ENCODE data around the gene CAMK1D. TPM values are rescaled to one million over a fixed set of nuclear protein-coding genes. Genes with fewer than 3 reads are reported as not detected.

The CAMK1D gene
- total RNA-seq, 2 experiments from 2014 or later, result 28.8 to 35.3 TPM

DNA sequence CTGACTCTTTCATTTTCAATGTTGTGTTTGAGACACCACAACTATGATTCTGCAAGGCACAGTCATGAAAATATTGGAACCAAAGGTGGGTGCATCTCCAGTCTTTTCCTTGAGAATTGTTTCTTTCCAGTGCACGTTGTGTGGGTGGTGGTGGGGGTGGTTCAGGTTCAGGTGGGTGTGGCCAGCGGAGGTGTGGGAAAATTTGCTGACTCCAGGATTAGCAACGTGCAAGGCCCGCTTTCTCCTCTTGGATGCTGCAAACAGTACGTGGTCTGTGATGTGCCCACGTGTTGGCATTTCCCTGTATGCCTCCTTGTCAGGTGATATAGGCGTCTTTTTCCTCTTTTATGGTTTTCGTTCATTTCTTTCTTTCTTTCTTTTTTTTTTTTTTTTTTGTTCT, 59.1 kb downstream of the CAMK1D start:
- ChIA-PET POLR2A (no interaction called here), CTCF (interaction anchor here (0.6 kb wide), 1 partner anchor 236 kb away, joined by 3 read pairs; no protein-coding TSS in a partner anchor)
- H3K27me3 ChIP-seq (ENCODE audit: control insufficient read depth in 1 of 2, insufficient read depth in 2 of 2, low read length in 2 of 2), result no peaks in the 10 kb centered on the region
- H3K4me1 Mint-ChIP-seq (ENCODE audit: low read depth), result peaks cover 44% of the 10 kb centered on the region
- ATAC-seq (ENCODE audit: poor library complexity), result no peak
- peaks cover 3% of the 10 kb centered on the region for H3K9me3 Mint-ChIP-seq
- TF ChIP-seq, protein P1, sequence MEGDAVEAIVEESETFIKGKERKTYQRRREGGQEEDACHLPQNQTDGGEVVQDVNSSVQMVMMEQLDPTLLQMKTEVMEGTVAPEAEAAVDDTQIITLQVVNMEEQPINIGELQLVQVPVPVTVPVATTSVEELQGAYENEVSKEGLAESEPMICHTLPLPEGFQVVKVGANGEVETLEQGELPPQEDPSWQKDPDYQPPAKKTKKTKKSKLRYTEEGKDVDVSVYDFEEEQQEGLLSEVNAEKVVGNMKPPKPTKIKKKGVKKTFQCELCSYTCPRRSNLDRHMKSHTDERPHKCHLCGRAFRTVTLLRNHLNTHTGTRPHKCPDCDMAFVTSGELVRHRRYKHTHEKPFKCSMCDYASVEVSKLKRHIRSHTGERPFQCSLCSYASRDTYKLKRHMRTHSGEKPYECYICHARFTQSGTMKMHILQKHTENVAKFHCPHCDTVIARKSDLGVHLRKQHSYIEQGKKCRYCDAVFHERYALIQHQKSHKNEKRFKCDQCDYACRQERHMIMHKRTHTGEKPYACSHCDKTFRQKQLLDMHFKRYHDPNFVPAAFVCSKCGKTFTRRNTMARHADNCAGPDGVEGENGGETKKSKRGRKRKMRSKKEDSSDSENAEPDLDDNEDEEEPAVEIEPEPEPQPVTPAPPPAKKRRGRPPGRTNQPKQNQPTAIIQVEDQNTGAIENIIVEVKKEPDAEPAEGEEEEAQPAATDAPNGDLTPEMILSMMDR (IDR thresholded peaks at IDR 0.05), result no peak
- peaks cover 46% of the 10 kb centered on the region for H3K36me3 Mint-ChIP-seq (ENCODE audit: low read depth)
- H3K27me3 Mint-ChIP-seq, result no peaks in the 10 kb centered on the region
- DNase-seq, result no peak
- H3K27ac Mint-ChIP-seq, result no peak overlapping the region
- peaks cover 12% of the 10 kb centered on the region for H3K4me1 ChIP-seq (ENCODE audit: insufficient read depth, low read length)
- H3K4me3 ChIP-seq (ENCODE audit: low read length), result no peak overlapping the region
- H3K27ac ChIP-seq (ENCODE audit: low read depth in 1 of 2, low read length in 2 of 2), result no peak overlapping the region
- H3K9me3 ChIP-seq (ENCODE audit: control insufficient read depth in 1 of 2, insufficient read depth in 1 of 2, low read length in 2 of 2), result peaks cover 0 to 3% of the 10 kb centered on the region in 2 experiments
- H3K4me3 Mint-ChIP-seq, result no peak overlapping the region
- peaks cover 1% of the 10 kb centered on the region for H3K36me3 ChIP-seq (ENCODE audit: insufficient read depth, low read length)
- intact Hi-C loops (cut with DNase I, micrococcal nuclease), result loop anchor here in 1 of 2 experiments (5.0 kb wide), 1 partner anchor 51 kb away; no protein-coding TSS in a partner anchor

DNA sequence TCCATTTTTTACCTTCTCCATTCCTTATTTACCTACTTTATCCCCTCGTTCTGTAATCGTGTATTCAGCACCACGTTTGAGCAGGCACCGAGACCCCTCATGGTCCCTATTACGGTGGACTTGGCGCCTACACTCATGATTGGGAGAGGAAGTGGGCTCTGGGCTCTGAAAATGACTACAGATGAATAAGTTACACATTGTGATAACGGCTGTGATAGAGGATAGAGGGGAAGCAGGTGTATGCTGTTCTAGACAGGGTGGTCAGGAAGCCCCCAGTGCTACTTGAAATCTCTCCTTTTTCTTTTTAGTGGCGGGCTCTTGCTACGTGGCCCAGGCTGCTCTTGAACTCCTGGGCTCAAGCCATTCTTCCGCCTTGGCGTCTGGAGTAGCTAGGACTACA, 59.8 kb downstream of the CAMK1D start:
- TF ChIP-seq, protein P1 (IDR thresholded peaks at IDR 0.05), result no peak
- peaks cover 47% of the 10 kb centered on the region for H3K4me1 Mint-ChIP-seq (ENCODE audit: low read depth)
- H3K4me3 Mint-ChIP-seq, result no peak overlapping the region
- no peaks in the 10 kb centered on the region for H3K27me3 ChIP-seq (ENCODE audit: control insufficient read depth in 1 of 2, insufficient read depth in 2 of 2, low read length in 2 of 2)
- peaks cover 3% of the 10 kb centered on the region for H3K9me3 Mint-ChIP-seq
- no peaks in the 10 kb centered on the region for H3K36me3 ChIP-seq (ENCODE audit: insufficient read depth, low read length)
- H3K36me3 Mint-ChIP-seq (ENCODE audit: low read depth), result peaks cover 45% of the 10 kb centered on the region
- H3K4me1 ChIP-seq (ENCODE audit: insufficient read depth, low read length), result peaks cover 12% of the 10 kb centered on the region
- peak overlapping the region; percentile 13 for H3K27ac Mint-ChIP-seq
- no peaks in the 10 kb centered on the region for H3K27me3 Mint-ChIP-seq
- intact Hi-C loops (cut with DNase I, micrococcal nuclease), result loop anchor here in 1 of 2 experiments (5.0 kb wide), 1 partner anchor 52 kb away; no protein-coding TSS in a partner anchor
- no peak for ATAC-seq (ENCODE audit: poor library complexity)
- ChIA-PET CTCF (interaction anchor here (0.6 kb wide), 1 partner anchor 236 kb away, joined by 3 read pairs; no protein-coding TSS in a partner anchor), POLR2A (no interaction called here)
- H3K4me3 ChIP-seq (ENCODE audit: low read length), result no peak overlapping the region
- H3K27ac ChIP-seq (ENCODE audit: low read depth in 1 of 2, low read length in 2 of 2), result no peak overlapping the region
- peaks cover 0 to 3% of the 10 kb centered on the region in 2 experiments for H3K9me3 ChIP-seq (ENCODE audit: control insufficient read depth in 1 of 2, insufficient read depth in 1 of 2, low read length in 2 of 2)
- no peak for DNase-seq

DNA sequence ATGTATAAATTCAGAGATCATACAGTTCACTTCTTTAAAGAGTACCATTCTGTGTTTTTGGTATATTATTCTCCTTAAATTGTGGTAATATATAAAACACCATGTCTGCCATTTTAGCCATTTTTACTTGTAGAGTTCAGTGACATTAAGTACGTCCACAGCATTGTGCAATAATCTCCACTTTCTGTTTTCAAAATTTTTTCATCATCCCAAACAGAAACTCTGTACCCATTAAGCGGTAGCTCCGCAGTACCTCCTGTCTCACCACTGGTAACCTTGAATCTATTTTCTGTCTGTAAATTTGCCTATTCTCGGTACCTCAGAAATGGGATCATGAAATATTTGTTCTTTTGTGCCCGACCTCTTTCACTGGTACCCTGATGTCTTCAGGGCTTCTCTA, 60.3 kb downstream of the CAMK1D start:
- ATAC-seq (ENCODE audit: poor library complexity), result no peak
- H3K27ac Mint-ChIP-seq, result no peak overlapping the region
- H3K4me1 Mint-ChIP-seq (ENCODE audit: low read depth), result peaks cover 48% of the 10 kb centered on the region
- intact Hi-C loops (cut with DNase I, micrococcal nuclease), result loop anchor here in 1 of 2 experiments (5.0 kb wide), 1 partner anchor 52 kb away; no protein-coding TSS in a partner anchor
- H3K4me3 Mint-ChIP-seq, result no peak overlapping the region
- H3K9me3 ChIP-seq (ENCODE audit: control insufficient read depth in 1 of 2, insufficient read depth in 1 of 2, low read length in 2 of 2), result peaks cover 0 to 3% of the 10 kb centered on the region in 2 experiments
- no peaks in the 10 kb centered on the region for H3K27me3 Mint-ChIP-seq
- peaks cover 12% of the 10 kb centered on the region for H3K4me1 ChIP-seq (ENCODE audit: insufficient read depth, low read length)
- H3K36me3 Mint-ChIP-seq (ENCODE audit: low read depth), result peaks cover 40% of the 10 kb centered on the region
- peaks cover 3% of the 10 kb centered on the region for H3K9me3 Mint-ChIP-seq
- ChIA-PET POLR2A (no interaction called here), CTCF (no interaction called here)
- no peak overlapping the region for H3K4me3 ChIP-seq (ENCODE audit: low read length)
- no peaks in the 10 kb centered on the region for H3K27me3 ChIP-seq (ENCODE audit: control insufficient read depth in 1 of 2, insufficient read depth in 2 of 2, low read length in 2 of 2)
- TF ChIP-seq, protein P1 (IDR thresholded peaks at IDR 0.05), result no peak
- no peaks in the 10 kb centered on the region for H3K36me3 ChIP-seq (ENCODE audit: insufficient read depth, low read length)
- no peak for DNase-seq
- H3K27ac ChIP-seq (ENCODE audit: low read depth in 1 of 2, low read length in 2 of 2), result no peak overlapping the region

Data from CD4-positive, alpha-beta T cell (primary cell).